Hematopoietic multipotent progenitor cell treated with erythropoietin and hydrocortisone succinate and interleukin-3 and kit ligand, for 4 days (in vitro differentiated cells): ENCODE data around the gene PIP4K2C.
"Not testable (repeated sequence)": the region's sequence is repeated elsewhere in the genome, so short reads cannot be mapped to it uniquely, and the experiment has no call there.

Experiments
- DNase-seq: peaks from one replicate; pipeline ENCODE4 v3.0.0-alpha.2; 2015

The PIP4K2C gene

DNA sequence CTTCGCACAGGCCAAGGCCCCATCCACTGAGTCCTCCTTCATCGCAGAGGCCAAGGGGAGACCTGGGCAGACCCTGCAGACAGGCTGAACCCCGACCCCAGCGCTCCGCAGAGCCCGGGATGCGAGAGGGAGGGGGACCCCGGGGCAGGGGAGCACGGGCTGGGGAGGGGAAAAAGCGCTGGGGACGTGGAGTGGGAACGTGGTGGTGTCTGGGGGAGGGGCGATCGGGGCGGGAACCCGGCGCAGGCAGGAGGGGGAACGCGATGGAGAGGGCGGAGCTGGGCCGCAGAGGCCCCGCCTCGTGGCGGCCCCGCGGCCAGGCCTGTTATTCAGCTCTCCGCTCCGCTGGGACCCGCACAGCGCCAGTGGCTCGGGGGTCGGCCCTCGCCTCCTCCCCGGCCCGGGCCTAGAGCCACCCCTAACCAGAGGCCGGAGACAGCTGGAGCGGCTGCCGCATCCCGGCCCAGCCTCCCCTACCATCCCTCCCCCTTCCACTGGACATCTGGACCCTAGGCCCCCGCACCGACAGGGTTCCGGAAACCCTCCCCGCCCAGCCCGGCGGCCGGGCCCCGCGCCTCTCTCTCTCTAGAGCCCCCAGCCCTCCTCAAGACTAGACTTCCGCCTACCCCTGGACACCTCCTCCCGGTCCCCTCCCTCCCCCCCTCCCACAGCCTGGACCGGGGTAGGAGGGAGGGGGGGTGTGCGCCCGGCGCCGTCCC lies 20.3 kb downstream of the PIP4K2C start, which contains the start of gene ARHGEF25:
TSS of gene ARHGEF25 (plus strand) at position 328 of the 719 bp plus-strand sequence. CDS start 460 bp downstream, outside the sequence.
- DNase-seq, result peak; percentile 50

DNA sequence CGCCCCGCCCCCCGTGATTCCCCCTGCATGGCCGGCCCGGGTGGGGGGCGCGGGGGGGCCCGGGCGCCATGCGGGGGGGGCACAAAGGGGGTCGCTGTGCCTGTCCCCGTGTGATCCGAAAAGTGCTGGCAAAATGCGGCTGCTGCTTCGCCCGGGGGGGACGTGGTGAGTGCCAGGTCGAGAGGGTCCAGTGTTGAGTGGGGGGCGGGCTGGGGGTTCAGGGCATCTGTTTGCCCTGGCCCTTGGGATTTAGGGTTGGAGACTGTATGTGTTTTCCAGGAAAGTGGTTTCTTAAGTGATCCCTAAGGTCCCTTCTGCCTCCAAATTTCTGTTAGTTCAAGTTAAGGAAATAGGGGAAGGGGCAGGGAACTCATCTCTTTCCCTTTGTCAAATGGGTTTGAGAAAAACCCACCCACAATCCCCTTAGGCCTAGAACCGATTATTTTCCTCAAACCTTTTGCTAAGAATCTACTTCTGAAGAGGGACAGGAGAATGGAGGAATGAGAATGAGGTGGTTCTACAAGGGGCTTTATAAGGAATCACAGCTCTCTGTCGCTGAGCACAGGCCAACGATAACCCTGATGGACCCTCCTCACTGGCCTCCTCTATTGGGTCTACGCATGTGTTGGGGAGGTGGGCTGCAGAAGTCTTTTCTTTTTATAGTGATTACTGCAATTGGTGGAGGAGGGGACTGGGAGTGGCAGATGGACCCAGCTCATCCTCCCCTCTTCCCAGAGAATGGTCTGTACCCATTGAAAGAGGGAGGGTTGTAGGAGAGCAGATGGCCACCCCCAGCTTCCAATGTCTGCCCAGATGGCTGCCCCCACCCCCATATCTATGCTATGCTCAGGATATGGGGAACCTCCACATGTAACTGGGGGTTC lies 21.1 kb downstream of the PIP4K2C start:
- DNase-seq, result no peak

DNA sequence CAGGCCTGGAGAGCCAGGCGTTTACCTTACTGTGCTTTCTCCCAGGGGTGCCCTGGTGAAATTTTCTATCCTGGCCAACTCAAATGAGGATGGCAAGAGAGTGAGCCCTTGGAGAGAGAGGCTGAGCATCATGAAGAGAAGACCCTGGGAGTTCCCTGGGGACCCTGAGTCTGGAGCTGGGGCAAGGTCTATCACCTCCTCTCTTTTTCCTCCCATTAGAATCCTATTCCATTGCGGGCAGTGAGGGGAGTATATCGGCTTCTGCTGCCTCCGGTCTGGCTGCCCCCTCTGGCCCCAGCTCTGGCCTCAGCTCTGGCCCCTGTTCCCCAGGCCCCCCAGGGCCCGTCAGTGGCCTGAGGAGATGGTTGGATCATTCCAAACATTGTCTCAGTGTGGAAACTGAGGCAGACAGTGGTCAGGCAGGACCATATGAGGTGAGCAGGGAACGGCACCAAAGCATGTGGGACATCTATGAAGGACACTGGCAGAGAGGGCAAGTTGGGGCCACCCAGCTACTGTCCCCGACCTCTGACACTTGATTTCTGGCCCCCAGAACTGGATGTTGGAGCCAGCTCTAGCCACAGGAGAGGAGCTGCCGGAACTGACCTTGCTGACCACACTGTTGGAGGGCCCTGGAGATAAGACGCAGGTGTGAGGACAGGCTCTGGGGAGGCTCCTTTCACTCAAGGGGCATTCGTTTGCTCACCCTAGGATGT lies 21.9 kb downstream of the PIP4K2C start:
- no peak for DNase-seq

DNA sequence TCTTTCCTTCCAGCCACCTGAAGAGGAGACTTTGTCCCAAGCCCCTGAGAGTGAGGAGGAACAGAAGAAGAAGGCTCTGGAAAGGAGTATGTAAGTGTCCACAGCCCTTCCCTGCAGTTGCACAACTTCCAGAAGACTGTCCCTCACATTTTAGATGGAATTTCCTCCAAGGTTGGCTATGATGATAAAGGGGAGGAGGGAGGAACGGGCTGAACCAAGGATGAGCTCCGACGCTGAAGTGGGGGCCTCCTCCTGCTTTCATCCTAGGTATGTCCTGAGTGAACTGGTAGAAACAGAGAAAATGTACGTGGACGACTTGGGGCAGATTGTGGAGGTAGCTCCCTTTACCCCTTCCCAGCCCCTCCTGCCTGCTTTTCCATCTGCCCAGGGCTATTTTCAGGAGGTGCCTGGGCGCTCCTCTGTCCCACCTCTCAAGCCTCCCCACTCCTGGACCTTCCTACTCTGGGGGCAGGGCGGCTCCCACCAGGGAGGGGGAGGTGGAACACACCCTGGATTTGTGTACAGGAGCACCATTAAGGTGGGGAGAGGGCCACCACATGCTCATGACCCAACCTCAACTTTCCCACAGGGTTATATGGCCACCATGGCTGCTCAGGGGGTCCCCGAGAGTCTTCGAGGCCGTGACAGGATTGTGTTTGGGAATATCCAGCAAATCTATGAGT lies 22.6 kb downstream of the PIP4K2C start:
- DNase-seq, result no peak

DNA sequence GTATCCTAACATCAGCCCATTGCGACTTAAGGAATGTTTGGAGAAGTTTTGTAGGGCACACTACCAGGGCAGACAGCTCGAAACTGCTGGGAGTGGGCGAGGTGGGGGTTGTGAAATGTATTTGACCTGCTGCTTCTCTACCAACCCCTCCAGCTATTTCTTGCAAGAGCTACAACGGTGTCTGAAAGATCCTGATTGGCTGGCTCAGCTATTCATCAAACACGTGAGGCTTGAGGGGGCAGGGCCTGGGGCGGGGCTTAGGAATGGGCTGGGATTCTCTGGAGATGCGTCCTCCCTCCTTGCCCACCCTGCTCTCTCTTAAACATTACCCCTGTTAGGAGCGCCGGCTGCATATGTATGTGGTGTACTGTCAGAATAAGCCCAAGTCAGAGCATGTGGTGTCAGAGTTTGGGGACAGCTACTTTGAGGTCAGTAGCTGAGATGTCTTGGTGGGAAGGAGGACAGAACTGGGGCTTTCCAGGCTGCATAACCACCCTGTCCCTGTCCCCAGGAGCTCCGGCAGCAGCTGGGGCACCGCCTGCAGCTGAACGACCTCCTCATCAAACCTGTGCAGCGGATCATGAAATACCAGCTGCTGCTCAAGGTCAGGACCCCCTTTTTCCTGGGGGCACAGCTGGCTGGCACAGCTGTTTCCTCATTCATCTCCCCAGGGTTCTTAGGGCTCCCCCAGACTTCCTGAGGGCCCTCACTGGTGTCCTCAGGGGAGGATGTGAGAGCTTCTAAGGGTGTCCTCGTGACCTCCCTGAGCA lies 23.4 kb downstream of the PIP4K2C start:
- DNase-seq, result peak; percentile 43

DNA sequence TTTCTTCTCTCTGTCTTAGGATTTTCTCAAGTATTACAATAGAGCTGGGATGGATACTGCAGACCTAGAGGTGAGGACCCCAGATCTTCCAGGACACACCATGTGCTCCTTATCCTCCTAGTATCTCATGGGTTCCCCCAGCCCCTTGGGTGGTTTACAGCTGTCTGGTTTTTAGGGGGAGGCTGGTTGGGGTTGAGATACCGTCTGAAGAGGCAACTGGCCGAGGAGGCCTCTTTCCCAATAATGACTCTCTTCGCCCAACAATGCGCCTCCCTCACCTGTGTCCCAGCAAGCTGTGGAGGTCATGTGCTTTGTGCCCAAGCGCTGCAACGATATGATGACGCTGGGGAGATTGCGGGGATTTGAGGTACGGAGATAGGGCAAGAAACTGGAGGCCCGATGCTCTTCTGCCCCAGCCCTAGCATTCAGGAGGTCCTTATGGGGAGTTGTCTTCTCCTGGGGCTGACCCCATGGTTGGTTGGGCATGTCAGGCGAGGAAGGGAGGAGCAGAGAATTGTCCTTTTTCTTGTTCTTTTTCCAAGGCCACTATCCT lies 24.0 kb downstream of the PIP4K2C start:
- no peak for DNase-seq

DNA sequence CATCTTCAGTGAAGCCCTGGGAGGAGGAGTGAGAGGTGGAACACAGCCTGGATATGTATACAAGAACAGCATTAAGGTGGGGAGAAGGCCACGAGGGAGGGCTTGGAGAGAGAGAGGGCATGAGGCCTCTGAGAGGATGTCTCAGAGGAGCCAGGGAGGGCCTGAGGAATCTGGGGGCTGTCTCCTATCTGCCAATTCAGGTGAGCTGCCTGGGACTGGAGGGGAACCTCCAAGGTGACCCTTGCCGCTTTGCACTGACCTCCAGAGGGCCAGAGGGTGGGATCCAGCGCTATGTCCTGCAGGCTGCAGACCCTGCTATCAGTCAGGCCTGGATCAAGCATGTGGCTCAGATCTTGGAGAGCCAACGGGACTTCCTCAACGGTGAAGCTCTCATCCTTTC lies 24.6 kb downstream of the PIP4K2C start:
- no peak for DNase-seq

DNA sequence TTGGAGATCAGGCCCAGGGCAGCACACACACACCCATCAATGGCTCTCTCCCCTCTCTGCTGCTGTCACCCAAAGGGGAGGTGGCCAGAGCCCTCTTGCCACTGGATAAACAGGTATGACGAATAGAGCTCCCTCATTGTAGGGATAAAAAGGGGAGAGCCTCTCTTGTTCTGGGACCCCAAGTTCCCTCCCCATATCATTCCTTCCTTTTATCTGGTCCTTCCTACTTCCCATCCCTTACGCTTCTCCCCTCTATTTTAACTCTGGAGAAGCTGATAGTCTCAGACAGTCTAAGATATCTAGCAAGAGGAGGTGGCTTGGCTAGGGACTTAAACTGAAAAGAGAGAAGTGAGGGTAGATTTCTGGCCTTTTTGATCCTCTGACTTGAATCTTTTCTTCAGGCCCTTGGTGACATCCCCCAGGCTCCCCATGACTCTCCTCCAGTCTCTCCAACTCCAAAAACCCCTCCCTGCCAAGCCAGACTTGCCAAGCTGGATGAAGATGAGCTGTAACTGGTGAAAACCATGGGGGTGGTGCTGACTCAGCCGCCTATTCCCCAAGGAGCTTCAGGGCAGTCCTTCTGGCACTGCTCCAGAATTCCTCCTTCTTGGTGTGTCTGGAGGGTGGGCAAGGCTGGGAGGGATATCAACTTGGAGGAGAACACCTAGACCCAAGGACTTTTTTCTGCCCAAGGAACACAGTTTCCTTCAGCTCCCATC lies 25.6 kb downstream of the PIP4K2C start:
- no peak for DNase-seq

DNA sequence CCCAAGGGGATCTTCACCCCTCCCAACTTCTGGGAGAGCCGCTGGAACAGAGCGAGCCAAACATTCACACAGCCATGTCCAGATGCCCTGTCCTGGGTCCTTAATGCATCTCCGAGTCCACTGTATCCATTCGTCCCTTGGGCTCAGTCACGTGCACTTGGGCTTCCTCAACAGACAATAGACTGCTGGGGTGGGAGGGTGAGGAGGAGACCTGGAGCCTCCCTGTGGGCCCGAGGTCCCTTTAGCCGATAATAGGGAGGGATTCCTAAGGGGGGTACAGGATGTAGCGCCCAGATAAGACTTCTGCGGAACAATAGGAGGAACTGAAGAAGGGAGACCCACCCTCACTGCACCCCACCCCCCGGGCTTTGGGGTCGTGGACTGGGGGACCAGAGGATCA lies 26.9 kb downstream of the PIP4K2C start:
- DNase-seq, result no peak

DNA sequence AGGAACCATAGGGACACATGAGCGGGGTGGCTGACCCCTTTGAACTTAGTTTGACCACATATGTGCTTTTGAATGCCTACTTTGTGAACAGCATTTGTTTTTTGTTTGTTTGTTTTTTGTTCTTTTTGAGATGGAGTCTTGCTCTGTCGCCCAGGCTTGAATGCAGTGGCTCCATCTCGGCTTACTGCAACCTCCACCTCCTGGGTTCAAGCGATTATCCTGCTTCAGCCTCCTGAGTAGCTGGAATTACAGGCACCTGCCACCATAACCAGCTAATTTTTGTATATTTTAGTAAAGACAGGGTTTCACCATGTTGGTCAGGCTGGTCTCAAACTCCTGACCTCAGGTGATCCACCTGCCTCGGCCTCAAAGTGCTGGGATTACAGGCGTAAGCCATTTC lies 27.4 kb downstream of the PIP4K2C start:
- DNase-seq, result not testable (repeated sequence)

DNA sequence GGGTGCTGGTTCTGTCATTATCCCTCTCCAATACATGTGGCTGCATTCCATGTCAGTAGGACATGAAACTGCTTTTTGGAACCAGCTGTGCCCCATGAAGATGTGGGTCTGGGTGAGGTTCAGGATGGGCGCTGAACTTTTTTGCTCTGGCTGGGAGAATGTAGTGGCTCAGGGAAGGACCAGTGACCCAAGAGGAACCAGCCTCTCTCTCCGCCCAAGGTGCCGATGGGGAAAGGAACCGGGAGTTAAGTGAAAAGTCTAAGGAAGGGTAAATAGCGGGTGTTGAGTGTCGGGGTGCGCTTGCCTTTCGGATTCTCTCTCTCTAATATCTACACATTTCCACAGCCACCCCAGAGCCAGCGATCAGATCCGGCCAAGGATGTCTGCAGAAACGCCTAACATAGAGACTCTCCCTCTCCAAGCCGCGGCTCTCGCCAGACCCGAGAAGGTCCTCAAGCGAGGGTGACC lies 28.0 kb downstream of the PIP4K2C start:
- no peak for DNase-seq

DNA sequence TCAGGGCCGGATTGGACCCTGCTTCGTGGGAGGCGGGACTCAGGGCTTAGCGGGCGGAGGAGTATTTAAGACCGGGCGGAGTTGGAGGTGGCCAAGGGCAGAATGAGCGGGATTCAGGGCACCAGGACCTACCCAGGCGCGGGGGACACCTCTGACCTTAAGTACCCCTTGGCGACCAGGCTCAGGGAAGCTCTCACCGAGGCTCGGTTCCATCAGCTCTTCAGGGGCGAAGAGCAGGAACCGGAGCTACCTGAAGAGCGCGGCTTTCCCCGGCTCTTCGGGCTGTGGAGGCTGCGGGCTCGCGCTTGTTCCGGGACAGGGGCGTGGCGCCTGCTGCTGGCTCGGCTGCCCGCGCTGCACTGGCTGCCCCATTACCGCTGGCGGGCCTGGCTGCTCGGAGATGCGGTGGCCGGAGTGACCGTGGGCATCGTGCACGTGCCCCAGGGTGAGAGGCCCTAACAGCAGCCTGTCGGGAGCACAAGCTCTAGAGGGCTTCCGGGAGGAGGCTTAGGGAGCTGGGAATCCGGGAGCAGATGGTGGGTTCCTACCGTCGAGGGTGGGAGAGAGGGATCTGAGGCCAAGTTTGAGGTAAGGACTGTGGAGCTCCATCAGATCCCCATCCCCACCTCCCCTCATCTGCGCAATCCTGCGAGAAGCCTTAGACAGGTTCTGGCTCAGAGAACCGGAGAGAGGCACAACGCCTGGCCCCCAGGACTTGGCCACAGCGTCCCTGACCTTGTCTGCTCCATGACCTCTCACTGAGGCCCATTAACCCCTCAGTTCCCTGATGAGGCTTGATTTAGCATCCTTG lies 28.6 kb downstream of the PIP4K2C start:
- peak; percentile 47 for DNase-seq

DNA sequence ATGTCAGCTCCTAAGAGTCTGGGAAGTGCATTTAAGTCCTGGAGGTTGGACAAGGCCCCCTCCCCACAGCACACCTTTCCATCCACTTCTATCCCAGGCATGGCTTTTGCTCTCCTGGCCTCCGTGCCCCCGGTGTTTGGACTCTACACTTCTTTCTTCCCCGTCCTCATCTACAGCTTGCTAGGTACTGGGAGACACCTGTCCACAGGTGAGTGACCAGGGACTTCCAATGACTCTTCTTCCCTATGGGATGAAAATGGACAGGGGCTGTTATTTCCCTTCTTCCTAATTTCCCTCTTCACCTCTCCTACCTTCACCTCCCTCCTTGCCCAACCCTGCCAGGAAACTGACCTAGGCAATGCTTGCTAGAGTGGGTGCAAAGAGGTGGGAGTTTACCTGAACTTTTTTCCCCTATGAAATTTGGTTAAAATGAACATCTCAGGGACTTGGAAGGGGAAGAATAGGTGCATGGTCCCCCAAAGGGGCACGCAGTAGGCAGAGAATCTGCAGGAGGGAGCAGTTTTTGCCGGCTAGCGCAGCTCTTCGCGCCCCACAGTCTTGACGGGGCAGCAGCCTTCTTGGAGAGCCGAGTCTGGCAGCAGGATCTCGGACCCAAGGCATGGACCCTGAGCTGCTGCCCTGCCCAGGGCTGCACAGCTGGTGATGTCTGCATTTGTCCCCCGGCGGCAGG lies 29.4 kb downstream of the PIP4K2C start:
- no peak for DNase-seq

DNA sequence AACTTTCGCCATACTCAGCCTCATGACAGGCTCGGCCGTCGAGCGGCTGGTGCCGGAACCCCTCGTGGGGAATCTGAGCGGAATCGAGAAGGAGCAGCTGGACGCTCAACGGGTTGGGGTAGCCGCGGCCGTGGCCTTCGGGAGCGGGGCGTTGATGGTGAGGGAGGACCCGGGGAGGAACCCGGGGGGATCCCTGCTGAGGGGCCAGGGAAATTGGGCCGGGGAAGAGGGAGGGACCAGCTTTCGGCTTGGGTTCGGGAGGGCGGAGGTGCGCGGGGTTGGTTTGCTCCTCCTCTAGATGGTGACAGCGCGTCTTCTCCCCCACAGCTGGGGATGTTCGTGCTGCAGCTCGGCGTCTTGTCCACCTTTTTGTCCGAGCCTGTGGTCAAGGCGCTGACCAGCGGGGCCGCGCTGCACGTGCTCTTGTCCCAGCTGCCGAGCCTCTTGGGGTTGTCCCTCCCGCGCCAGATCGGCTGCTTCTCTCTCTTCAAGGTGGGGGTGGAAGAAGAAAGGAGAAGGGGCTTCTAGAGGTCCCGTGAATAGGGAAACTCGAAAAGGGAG lies 30.0 kb downstream of the PIP4K2C start:
- DNase-seq, result no peak

DNA sequence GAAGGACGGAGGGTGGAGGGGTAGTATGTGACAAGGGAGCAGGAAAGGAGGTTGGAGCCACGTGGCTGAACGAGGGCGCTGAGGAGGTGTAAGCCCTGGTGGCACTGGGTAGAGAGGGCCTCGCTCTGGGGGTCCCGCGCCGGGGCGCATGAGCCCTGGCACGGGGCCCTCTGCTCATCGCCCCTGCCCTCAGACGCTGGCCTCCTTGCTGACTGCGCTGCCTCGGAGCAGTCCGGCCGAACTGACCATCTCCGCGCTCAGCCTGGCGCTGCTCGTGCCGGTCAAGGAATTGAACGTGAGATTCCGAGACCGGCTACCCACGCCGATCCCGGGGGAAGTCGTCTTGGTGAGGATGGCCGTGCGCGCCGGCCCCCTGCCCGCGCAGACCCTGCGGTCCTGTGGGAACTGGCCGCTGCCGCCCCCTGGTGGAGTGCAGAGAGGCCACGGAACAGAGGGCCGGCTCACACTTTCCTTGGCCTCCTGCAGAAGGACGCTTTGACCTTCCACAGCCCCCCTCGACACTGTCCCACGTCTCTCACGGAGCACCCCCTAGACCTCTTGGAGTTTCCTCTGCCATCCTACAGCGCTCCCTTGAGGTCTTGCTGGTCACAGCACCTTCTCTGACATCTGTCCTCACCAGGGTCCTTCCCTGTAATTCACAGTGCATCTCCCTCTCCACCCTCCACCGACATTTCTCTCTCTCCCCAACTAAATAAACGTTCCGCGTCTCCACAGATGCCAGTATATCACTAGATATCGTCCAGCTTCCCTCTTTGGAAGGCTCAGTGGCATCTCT lies 30.7 kb downstream of the PIP4K2C start:
- peak; percentile 69 for DNase-seq

DNA sequence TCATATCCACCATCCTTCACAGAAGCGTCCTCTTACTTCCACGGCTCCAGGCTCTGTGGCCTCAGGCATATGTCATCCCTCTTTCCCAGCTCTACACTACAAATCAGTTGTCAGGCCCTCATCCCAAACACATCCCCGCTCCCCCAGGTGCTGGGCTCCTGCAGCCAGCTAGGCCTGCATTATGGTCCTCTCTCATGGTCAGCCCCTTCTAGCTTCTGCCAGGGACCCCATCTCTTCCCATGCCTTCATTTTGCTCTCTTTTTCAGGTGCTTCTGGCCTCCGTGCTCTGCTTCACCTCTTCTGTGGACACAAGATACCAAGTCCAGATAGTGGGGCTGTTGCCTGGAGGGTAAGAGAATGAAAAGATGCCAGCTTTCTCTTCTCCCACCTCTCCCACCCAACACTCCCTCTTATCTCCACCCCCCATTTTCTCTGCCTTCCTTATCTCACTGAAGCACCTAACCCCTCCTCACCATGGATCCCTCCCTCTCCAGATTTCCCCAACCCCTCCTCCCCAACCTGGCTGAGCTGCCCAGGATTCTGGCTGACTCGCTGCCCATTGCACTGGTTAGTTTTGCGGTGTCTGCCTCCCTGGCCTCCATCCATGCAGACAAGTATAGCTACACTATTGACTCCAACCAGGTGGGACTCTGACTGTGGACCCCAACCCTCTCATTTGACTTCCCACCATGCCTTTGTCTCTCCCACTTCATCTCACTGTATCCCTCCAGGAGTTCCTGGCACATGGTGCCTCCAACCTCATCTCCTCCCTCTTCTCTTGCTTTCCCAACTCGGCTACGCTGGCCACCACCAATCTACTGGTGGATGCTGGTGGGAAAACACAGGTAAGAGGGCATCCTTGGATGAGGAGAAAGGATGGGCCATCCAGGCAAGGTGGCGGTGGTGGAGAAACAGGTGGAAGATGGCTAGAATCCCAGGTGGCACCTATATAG lies 31.6 kb downstream of the PIP4K2C start:
- DNase-seq, result no peak

DNA sequence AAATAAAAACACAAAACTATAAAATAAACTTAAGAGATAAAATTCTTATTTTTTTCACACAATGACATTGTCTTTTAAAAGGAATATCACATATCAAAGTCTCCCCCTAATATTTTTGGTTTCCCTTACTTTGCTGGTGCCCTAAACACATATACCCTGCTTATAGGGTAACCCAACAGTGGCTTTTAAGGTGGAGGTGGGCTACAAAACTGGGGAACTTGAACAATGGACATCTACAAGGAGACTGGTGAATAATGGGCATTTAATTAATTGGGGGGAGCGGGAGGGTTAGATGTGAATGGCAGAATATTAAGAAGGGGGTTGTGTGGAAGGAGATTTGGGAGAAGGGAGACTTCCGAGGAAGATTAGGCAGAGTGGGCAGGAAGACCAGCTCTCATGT lies 32.4 kb downstream of the PIP4K2C start:
- no peak for DNase-seq
